PC-3 (cell line): ENCODE results near the gene JARID2. TPM values are rescaled to one million over a fixed set of nuclear protein-coding genes. Genes with fewer than 3 reads are reported as not detected.
A peak's percentile ranks its signal among the peaks of the same experiment; 100 is the strongest.

Experiments used
- ATAC-seq: fragments of 200-7000 bp; cut with Tn5 transposase; 2 replicates; pipeline ENCODE4 v1.9.1; 2020; ENCODE audit warnings: mild to moderate bottlenecking, moderate library complexity
- BruUV-seq: library from RNA; stranded (reverse); fragments of 400-500 nt; replicated peaks from 2 replicates; lab custom pipeline; 2021; lab: Mats Ljungman, UMichigan
- CTCF ChIA-PET: fragments of 300-600 bp; sonication (Branson Sonifier 250); formaldehyde crosslinking; loops from one replicate; lab custom pipeline; 2022; ENCODE audit warnings: antibody characterized with exemption; lab: Charles Lee
- POLR2A ChIA-PET: fragments of 300-600 bp; sonication (Branson Sonifier 250); formaldehyde crosslinking; loops from one replicate; lab custom pipeline; 2022; ENCODE audit warnings: antibody characterized with exemption; ENCODE audit not compliant: unreplicated experiment; lab: Charles Lee
- DNase-seq: peaks from one replicate; pipeline ENCODE4 v3.0.0-alpha.2; 2015
- H2AFZ ChIP-seq: fragments of 300-600 bp; sonication (generic); 2 replicates; pipeline ENCODE4 v1.6.0; 2016; ENCODE audit warnings: antibody characterized with exemption, low read length
- H3F3A ChIP-seq: fragments of 300-600 bp; sonication (generic); one replicate; pipeline ENCODE4 v1.6.0; 2017; ENCODE audit warnings: antibody characterized with exemption, low read length, control low read depth, mild to moderate bottlenecking; ENCODE audit not compliant: unreplicated experiment
- H3K27ac ChIP-seq: fragments of 300-600 bp; sonication (generic); 2 replicates; pipeline ENCODE4 v1.5.1; 2016; ENCODE audit warnings: mild to moderate bottlenecking, low read length
- H3K27me3 ChIP-seq: fragments of 300-600 bp; sonication (generic); 2 replicates; pipeline ENCODE4 v1.6.1; 2016; ENCODE audit warnings: low read length, mixed read lengths
- H3K36me3 ChIP-seq: fragments of 300-600 bp; sonication (generic); 2 replicates; pipeline ENCODE4 v1.6.1; 2016; ENCODE audit warnings: low read depth, mixed run types, low read length, mixed read lengths
- H3K4me1 ChIP-seq: fragments of 300-600 bp; sonication (generic); 2 replicates; pipeline ENCODE4 v1.5.1; 2016; ENCODE audit warnings: low read length; ENCODE audit not compliant: insufficient read depth
- H3K4me2 ChIP-seq: fragments of 300-600 bp; sonication (generic); 2 replicates; pipeline ENCODE4 v1.6.0; 2016; ENCODE audit warnings: low read length
- H3K4me3 ChIP-seq: fragments of 300-600 bp; sonication (generic); 2 replicates; pipeline ENCODE4 v1.5.1; 2016; ENCODE audit warnings: mild to moderate bottlenecking, low read length, mixed read lengths
- H3K79me2 ChIP-seq: fragments of 300-600 bp; sonication (generic); 2 replicates; pipeline ENCODE4 v1.6.1; 2017; ENCODE audit warnings: low read length, mixed read lengths
- H3K9ac ChIP-seq: fragments of 300-600 bp; sonication (generic); 2 replicates; pipeline ENCODE4 v1.6.0; 2016; ENCODE audit warnings: mild to moderate bottlenecking, low read length
- H3K9me2 ChIP-seq: fragments of 300-600 bp; sonication (generic); replicated peaks from 2 replicates; pipeline ENCODE4 v1.6.1; 2016; ENCODE audit warnings: mixed run types, low read length, mixed read lengths
- H3K9me3 ChIP-seq: fragments of 300-600 bp; sonication (generic); 2 replicates; pipeline ENCODE4 v1.6.1; 2016; ENCODE audit warnings: low read length, mixed read lengths
- H4K20me1 ChIP-seq: fragments of 300-600 bp; sonication (generic); 2 replicates; pipeline ENCODE4 v1.6.1; 2016; ENCODE audit warnings: low read length, mixed read lengths
- CTCF ChIP-seq: fragments of 300-600 bp; sonication (generic); conservative IDR thresholded peaks from 2 replicates; pipeline ENCODE4 v1.5.1; 2017; ENCODE audit warnings: antibody characterized with exemption, low read depth, mild to moderate bottlenecking, low read length
- EZH2 ChIP-seq: fragments of 300-600 bp; sonication (generic); IDR thresholded peaks from one replicate; pipeline ENCODE4 v1.6.1; 2017; ENCODE audit warnings: antibody characterized with exemption, mild to moderate bottlenecking, low read length; ENCODE audit not compliant: unreplicated experiment
- EZH2phosphoT487 ChIP-seq: fragments of 300-600 bp; sonication (generic); IDR thresholded peaks from 2 replicates; pipeline ENCODE4 v1.6.1; 2018; ENCODE audit warnings: mild to moderate bottlenecking, antibody characterized with exemption, low read length, borderline replicate concordance
- intact Hi-C: fragments of 100-400 bp; cut with micrococcal nuclease; formaldehyde crosslinking; loops from 2 replicates; pipeline ENCODE4 v1.9.0; 2023
- total RNA-seq: library from RNA; depleted of rRNA; stranded (reverse); fragments of >200 nt; gene quantifications from 2 replicates; pipeline ENCODE4 v1.2.3, GENCODE V29; 2014

Gene JARID2
- total RNA-seq, 1 experiment from 2014 or later, result 11.0 TPM

- ChIA-PET CTCF (interaction anchor here (0.5 kb wide), 1 partner anchor 62 kb away, joined by 4 read pairs; no protein-coding TSS in a partner anchor), POLR2A (interaction anchor here (0.6 kb wide), 1 partner anchor 171 kb away, joined by 4 read pairs; no protein-coding TSS in a partner anchor)
- no TSS peak for BruUV-seq
- H3F3A ChIP-seq, result no peaks in the 10 kb centered on the region
- peak overlapping the region; percentile 76 for H2AFZ ChIP-seq
- no peak for TF ChIP-seq EZH2
- TF ChIP-seq CTCF, result no peak
- TF ChIP-seq EZH2phosphoT487, result peak; percentile 81
- no peaks in the 10 kb centered on the region for H3K9me3 ChIP-seq
- H3K27me3 ChIP-seq, result no peaks in the 10 kb centered on the region
- H3K27ac ChIP-seq, result no peak overlapping the region; the same call in 1 of the 2 replicates
- intact Hi-C loops, result loop anchor here (1.0 to 10.0 kb wide), 9 partner anchors 106 to 1034 kb away; no protein-coding TSS in a partner anchor
- H3K9me2 ChIP-seq, result no peaks in the 10 kb centered on the region
- H3K79me2 ChIP-seq, result peaks cover 38% of the 10 kb centered on the region
- peak overlapping the region; percentile 61 for H3K9ac ChIP-seq
- peak; percentile 18 for ATAC-seq
- peak overlapping the region; percentile 78 for H3K4me3 ChIP-seq
- H3K4me2 ChIP-seq, result peak overlapping the region; percentile 88
- DNase-seq, result peak; percentile 60
- peaks cover 12% of the 10 kb centered on the region for H3K4me1 ChIP-seq
- H4K20me1 ChIP-seq, result peaks cover 15% of the 10 kb centered on the region
- H3K36me3 ChIP-seq, result no peaks in the 10 kb centered on the region
These were observed 1.1 kb upstream of the JARID2 start for GRCh38 chr6:15244620-15245360.

GRCh38 chr6:15246217-15246665 lies 372 bp downstream of the JARID2 start:
- Histone ChIP-seq H3F3A (no peaks in the 10 kb centered on the region), H3K27me3 (no peaks in the 10 kb centered on the region), H3K9me2 (no peaks in the 10 kb centered on the region), H3K27ac (0 out of 2 replicates have a peak overlapping the region, but pooled peaks have one; percentile 62), H3K4me1 (peaks cover 22% of the 10 kb centered on the region), H4K20me1 (peaks cover 30% of the 10 kb centered on the region), H3K79me2 (peaks cover 52% of the 10 kb centered on the region), H3K9ac (peak overlapping the region; percentile 86), H3K36me3 (no peaks in the 10 kb centered on the region), H3K9me3 (no peaks in the 10 kb centered on the region), H3K4me2 (peak overlapping the region; percentile 78), H2AFZ (peak overlapping the region; percentile 92; the same call in 1 of the 2 replicates), H3K4me3 (peak overlapping the region; percentile 78)
- ChIA-PET CTCF (no interaction called here), POLR2A (no interaction called here)
- TSS peak; percentile 80 for BruUV-seq
- ATAC-seq, result no peak
- TF ChIP-seq EZH2 (no peak), CTCF (no peak), EZH2phosphoT487 (no peak)
- intact Hi-C loops, result loop anchor here (5.0 to 10.0 kb wide), 5 partner anchors 219 to 974 kb away; no protein-coding TSS in a partner anchor
- no peak for DNase-seq
